SU-DHL-6 (cell line): ENCODE measurements around the gene ARMH2.

Experiments used
- EZH2phosphoT487 ChIP-seq: fragments of 200-600 bp; sonication (generic), shearing (Covaris generic); conservative IDR thresholded peaks from 2 replicates; pipeline ENCODE4 v1.6.1; 2018; ENCODE audit warnings: mild to moderate bottlenecking, antibody characterized with exemption, low read length, moderate library complexity, mixed read lengths
- TF ChIP-seq, protein P1 (sequence below): fragments of 200-600 bp; sonication (generic); IDR thresholded peaks from one replicate; pipeline ENCODE4 v1.5.1; 2017; ENCODE audit warnings: antibody characterized with exemption, mild to moderate bottlenecking, low read length, moderate library complexity; ENCODE audit not compliant: insufficient read depth, poor library complexity, severe bottlenecking

DNA sequence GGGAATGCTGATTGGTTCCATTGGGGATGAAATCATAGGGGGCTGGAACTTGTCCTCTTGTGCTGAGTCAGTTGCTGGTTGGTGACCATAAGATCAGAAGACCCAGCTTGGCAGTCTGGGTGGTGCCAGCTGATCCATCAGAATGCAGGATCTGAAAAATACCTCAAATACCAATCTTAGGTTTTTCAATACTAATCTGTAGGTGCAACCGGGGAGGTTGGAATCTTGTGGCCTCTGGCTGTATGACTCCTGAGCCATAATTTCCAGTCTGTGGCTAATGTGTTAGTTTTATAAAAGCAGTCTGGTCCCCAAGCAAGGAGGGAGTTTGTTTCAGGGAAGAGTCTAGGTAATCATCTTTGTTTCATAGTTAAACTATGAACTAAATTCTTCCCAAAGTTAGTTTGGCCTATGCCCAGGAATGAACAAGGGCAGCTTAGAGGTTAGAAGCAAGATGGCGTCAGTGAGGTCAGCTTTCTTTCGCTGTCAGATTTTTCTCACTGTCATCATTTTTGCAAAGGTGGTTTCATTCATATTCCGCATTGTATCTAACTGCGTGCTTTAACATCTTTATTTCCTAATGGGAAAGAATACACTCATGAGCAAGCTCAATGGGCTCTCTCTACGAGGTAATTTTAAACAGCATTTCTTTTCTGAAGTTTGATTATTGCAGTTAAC, 2.0 kb downstream of the ARMH2 start:
- TF ChIP-seq, protein P1, sequence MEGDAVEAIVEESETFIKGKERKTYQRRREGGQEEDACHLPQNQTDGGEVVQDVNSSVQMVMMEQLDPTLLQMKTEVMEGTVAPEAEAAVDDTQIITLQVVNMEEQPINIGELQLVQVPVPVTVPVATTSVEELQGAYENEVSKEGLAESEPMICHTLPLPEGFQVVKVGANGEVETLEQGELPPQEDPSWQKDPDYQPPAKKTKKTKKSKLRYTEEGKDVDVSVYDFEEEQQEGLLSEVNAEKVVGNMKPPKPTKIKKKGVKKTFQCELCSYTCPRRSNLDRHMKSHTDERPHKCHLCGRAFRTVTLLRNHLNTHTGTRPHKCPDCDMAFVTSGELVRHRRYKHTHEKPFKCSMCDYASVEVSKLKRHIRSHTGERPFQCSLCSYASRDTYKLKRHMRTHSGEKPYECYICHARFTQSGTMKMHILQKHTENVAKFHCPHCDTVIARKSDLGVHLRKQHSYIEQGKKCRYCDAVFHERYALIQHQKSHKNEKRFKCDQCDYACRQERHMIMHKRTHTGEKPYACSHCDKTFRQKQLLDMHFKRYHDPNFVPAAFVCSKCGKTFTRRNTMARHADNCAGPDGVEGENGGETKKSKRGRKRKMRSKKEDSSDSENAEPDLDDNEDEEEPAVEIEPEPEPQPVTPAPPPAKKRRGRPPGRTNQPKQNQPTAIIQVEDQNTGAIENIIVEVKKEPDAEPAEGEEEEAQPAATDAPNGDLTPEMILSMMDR = no peak
- no peak for TF ChIP-seq EZH2phosphoT487
